Stimulated activated CD4-positive, alpha-beta T cell treated with anti-CD3 and anti-CD28 coated beads, Interleukin-4, amount 100 ng/mL, for 4 hours (primary cell): ENCODE data around the gene KRT27.
A peak's percentile ranks its signal among the peaks of the same experiment; 100 is the strongest.
"Not testable (repeated sequence)": the region's sequence is repeated elsewhere in the genome, so short reads cannot be mapped to it uniquely, and the experiment has no call there.

Source experiments
- DNase-seq, 2 experiments: peaks; one replicate each; pipeline ENCODE4 v3.0.0-alpha.2; 2020

KRT27 gene, protein sequence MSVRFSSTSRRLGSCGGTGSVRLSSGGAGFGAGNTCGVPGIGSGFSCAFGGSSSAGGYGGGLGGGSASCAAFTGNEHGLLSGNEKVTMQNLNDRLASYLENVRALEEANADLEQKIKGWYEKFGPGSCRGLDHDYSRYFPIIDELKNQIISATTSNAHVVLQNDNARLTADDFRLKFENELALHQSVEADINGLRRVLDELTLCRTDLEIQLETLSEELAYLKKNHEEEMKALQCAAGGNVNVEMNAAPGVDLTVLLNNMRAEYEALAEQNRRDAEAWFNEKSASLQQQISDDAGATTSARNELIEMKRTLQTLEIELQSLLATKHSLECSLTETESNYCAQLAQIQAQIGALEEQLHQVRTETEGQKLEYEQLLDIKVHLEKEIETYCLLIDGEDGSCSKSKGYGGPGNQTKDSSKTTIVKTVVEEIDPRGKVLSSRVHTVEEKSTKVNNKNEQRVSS

DNA sequence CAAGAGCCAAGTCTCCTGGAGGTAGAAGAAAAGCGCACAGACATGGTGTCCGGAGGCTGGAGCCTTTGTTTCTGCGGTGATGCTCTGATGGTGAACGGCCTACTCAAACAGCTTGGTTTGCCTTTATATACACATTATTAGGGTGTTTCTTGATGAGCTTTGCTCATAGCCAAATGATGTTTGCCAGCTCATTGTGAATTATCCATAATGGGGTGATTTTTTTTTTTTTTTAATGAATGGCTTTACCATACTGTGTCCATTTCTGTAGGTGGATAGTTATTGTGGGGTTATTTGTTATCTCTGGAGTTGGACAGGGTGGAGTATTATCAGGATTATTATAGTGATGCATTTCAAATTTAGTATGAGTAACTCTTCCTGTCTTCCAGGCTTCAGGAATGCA, at the start of gene KRT27:
KRT27 (minus strand) TSS at position 101 of the 400 bp plus-strand sequence; CDS start at position 44, 57 bp downstream.
- DNase-seq: no peak

DNA sequence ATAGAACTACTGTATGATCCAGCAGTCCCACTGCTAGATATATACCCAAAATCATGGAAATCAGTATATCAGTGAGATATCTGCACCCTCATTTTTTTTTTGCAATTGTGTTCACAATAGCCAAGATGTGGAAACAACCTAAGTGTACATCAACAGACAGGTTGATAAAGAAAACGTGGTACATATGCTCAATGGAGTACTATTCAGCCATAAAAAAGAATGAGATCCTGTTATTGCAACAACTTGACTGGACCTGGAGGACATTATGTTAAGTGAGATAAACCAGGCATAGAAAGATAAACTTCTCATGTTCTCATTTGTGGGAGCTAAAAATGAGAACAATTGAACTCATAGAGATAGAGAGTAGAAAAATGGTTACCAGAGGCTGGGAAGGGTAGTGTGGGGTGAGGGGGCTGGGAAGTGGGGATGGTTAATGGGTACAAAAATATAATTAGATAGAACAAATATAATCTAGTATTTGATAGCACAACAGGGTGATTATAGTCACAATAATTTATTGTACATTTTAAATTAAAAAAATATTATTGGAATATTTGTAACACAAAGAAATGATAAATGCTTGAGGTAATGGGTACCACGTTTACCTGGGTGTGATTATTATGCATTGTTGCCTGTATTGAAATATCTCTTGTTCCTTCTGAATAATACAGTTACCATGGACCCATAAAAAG, 47.9 kb upstream of the KRT27 start:
- DNase-seq: no peak

DNA sequence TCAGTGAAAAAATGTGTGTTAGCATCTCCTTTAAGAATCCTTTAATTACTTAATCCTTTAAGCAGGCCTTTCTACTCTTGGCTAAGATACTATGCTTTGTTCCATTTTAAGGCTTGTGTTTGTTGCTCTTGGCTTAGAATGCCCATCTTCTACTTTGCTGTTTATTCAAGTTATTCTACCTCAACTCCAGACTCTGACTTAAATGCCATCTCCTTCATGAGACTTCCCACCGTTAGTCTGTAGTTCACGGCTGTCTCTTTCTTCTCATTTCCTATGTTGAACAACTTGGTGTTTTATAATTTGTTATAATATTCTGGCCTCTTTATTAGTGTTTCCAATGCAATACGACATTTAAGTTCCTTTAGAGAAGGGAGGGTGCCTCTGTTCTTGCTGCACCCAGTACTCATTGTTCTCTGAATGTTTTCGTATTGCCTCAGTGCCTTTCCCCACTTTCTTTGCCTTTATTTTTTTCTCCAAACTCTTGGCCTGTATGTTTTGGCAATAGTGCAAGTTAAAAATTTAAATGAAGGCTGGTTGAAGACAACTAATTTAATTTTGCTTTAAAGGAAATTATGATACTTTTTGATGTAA, 46.2 kb upstream of the KRT27 start:
- DNase-seq: no peak

DNA sequence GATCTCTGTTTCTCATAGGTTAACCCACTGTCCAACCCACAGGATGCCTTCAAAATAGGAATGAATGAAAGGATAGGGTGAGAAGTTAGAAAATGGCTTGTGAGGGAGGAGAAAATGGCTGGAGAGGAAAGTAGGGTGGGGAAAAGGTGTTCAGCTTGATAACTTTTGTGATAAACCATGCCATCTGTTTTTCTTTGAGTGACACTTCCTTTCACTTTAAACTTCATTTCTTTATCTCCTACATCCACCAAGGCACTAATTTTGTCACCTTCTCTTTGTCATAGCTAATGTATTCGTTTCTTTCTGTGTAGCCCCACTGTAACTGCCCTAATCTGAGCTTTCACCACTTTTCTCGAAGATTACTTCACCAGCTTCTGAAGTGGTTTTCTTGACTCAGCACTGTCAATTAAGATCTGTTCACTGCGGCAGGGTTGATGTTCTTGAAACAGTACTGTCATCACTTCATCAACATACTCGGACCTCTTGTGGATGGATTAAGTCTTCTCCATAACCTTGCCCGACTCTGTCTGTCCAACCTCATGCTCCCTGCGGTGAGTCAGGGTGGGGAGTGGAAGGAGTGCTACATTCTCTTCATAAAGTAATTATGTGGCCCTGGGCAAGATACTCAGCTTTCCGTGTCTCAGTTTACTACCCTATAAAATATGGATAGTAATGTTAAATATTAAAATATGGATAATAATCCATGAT, 45.5 kb upstream of the KRT27 start:
- no peak for DNase-seq

DNA sequence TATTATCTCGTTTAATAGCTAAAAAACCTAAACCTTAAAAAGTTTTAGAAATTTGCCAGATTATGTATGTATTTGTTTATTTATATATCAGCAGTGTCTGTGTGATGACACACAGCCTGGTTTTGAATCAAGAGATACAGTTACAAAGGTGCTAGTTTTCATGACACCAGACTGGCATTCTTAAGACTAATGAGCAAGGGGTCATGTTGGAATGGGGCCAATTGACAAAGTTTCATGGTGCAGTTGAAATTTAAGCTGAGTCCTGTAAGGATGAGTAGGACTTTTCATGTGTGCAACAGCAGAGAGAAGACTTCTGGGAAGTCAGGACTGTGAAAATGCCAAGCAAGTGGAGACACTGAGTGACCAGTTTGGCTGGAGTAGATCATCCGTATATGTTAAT, 43.2 kb upstream of the KRT27 start:
- no peak for DNase-seq

DNA sequence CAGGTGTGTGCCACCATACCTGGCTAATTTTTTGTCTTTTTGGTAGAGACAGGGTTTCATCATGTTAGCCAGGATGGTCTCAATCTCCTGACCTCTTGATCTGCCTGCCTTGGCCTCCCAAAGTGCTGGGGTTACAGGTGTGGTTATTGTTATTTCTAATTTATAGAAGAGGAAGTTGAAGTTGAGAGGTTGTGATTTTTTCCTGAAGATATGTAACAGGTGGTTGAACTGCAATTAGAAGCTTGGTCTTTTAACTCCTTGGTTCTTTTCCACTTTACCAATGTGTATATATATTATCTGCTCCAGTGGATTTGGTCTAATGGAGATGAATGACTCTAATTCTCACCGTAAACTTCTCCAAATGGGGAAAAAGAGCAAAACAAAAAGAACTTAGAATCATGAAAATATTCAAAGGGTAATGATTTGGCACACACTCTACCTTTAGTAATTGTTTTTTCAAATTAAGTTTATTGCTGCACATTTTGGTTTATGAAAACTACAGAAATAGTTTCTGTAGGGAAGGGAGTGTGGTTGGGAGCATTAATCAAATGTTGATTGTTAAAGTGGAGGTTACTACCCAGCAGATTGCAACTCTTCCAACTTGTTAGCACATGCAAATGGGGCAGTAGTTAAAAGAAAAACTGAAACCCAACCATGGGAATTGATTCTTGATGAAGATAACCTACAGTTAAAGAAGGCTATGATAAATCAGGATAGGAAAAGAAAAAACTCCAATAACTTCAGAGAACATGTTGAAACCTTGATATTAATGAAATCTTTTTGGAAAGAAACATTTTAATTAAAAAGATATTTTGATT, 41.9 kb upstream of the KRT27 start:
- no peak for DNase-seq

DNA sequence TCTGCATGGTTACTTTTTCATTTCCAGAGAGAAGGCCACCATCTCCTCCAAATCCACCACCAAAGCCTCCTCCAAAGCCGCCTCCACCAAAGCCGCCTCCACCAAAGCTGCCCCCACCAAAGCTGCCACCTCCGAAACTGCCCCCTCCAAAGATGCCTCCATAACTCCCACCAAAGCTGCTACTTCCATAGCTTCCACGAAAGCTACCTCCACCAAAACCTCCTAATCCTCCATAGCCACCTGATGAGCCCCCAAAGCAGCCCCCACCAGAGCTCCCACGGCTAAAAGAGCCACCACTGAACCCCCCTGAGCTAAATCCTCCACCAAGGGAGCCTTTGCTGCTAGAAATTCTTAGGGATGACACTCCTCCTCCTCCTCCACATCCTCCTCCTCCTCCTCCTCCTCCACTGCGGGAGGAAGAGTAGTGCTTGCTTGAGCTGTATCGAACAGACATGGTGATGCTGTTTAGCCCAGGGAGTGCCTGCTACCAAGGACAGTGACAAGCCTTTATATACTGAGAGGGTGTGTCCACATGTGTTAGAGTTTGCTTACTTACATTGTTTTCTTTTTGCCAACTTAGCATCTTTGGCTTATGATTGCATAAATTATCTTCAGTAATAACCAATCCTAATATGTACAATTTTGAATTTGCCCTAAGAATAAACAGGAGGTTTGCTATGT, 39.9 kb upstream of the KRT27 start, which contains the start of gene KRT10:
KRT10 (minus strand) TSS at position 483 of the 681 bp plus-strand sequence; CDS start at position 454, 29 bp downstream.
- no peak for DNase-seq

DNA sequence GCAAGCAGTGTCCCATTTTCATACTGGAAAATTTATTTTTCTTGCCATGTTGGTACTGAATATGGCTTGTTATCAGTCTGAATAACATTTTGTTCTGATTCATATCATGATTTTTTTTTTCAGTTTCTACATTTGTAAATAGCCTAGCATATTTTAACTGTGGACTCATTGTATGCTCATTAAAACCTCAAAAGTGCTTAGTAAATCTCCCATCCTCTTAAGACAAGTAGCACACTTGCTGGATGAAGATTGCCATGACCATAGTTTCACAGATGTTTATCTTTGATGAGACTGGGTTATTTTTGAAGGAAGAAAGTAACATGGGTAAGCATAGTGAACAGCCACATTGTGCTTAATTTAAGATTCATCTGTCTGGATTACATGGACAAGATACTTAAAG, 39.2 kb upstream of the KRT27 start:
- no peak for DNase-seq

DNA sequence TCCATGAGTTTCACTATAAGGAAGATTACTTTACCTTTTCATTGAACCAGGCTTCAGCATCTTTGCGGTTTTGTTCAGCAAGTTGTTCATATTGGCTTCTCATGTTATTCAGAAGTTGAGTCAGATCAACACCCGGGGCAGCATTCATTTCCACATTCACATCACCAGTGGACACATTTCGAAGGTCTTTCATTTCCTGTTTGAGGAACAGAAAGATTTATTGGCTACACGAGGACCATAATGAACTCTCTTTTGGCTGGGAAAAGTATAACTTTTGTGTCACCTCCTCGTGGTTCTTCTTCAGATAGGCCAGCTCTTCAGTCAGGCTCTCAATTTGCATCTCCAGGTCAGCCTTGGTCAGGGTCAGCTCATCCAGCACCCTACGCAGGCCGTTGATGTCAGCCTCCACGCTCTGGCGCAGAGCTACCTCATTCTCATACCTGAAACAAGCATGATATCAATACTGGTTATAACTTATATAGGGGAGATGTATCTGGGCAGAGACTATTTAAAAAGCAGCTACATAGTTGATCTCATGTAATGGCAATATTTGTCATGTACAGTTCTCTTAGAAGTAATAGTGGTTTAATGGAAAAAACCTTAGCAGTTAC, 38.0 kb upstream of the KRT27 start:
- DNase-seq: no peak

DNA sequence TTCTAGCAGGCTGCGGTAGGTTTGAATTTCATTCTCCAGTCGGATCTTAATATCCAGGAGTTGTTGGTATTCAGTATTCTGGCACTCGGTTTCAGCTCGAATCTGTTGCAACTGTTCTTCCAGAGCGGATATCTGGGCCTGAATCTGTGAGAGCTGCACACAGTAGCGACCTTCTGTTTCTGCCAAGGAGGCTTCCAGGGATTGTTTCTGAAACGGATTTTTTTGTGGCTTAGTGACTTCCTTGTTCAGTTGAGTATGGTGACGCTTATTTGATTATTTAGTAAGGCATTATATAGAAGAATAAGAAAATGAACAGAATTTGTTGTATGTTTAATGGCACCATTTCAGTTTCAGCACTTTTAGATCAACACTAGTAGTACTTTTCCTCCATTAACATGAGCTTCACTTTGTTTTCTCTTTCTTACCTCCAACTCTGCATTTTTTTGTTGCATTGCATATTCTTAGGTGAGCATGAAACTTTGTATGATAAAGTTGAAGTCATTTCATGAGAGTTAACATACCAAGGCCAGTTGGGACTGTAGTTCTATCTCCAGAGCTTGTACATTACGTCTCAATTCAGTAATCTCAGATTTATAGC, 37.3 kb upstream of the KRT27 start:
- no peak for DNase-seq

DNA sequence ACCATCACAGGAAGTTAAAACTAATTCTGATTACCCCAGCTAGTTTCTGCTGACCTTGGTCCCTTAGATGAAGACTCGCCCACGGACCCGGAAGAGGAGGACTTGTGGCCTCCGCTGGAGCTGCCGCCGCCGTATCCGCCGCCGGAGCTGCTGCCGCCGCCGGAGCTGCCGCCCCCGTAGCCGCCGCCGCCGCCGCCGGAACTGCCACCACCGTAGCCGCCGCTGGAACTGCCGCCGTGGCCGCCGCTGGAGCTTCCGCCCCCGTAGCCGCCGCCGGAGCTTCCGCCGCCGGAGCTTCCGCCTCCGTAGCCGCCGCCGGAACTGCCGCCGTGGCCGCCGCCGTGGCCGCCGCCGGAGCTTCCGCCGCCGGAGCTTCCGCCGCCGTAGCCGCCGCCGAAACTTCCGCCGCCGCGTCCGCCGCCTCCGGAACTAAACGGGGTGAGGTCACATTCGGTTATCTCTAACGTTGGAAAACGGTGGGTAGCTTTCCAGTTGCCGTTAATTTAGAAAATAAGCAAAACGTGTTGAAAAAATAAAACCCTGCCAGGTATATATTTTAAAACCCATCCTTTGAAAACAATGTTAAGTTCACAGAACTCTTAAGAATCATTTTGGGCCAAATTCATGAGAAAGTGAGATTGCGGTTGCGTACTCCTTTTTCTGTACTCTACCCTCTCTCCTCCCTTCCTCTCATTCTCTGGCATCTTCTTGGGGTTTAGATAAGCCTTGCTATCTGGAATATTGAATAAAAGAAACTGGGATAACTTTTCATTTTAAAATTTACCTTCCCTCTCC, 36.6 kb upstream of the KRT27 start:
- peak; percentile 80 to 84 for DNase-seq

DNA sequence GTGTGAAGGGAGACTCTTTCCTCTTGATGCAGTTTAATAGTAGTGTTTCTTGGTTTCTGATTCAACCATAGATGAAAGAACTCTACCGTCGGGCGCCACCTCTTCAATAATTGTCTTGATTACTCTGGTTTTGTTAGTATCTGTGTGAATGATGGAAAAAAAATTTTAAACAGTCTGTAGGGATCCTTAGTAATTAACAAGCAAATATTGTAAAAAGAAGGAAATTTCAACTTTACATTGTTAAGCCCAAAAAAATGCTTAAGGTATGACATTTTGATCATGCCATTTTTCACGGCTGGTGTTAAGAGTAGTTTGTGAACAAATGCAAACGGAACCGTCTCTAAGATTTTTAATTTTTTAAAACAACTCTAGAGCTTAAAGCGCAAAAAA, 36.0 kb upstream of the KRT27 start:
- DNase-seq: no peak

DNA sequence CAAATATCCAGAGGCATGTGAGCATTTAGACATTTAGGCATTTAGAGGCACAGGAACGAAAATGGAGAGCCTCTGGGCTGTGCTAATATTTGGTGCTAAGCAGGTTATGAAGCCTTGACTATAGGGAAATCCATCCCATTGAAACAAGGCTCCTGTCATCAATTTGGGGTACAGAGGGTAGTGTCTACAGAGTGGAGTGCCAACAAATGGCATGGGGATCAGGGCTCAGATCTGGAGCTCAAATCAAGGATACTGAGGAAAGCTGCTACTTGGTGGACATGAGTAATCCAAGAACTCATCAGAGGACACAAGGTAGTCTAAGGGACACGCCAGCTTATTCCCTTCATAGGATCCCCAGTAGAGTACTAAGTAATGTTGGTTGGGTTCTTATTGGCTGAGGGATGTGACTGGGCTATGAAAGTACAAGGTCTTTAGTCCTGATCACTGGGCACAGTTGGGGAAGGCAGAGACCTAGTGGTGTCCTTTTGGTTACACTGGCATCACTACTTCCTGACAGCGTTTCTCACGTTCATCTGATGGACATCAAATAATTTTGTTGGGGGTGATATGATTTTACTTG, 34.8 kb upstream of the KRT27 start:
- DNase-seq: no peak

DNA sequence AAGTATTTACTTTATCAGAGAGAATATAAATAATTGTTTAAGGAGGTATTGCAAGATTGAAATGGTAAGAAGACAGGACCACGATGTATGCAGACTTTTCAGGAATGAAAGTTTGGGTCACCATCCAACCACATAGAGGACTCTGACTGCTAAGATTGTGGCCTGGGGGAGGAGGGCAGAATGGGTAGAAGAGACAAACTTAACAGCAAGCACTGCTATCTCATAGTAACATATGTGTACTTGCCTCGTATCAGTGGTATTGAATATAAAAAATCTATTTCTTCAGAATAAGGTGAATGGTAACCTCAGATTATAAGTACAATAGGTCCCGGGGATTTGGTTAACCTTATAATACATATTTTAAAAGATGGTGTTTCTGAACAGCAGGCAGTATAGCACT, 34.2 kb upstream of the KRT27 start:
- no peak for DNase-seq

DNA sequence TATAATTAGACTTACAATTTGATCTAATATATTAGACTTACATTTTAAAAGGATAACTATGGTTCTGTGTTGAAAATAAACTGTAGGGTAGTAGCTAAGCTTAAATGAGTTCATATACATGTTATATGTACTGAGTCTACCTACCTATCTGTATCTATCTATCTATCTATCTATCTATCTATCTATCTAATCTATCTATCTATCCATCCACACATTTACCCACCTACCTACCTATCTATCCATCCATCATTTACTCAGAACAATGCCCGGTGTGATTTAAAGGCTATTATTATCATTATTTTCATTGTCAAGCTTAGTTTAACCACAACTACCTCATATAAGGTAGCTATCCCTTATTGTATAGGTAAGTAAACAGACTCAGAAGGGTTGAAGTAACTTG, 33.0 kb upstream of the KRT27 start:
- DNase-seq: no peak

DNA sequence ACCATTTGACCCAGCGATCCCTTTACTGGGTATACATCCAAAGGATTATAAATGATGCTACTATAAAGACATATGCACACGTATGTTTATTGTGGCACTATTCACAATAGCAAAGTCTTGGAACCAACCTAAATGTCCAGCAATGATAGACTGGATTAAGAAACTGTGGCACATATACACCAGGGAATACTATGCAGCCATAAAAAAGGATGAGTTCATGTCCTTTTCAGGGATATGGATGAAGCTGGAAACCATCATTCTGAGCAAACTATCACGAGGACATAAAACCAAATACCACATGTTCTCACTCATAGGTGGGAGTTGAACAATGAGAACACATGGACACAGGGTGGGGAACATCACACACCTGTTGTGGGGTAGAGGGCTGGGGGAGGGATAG, 32.3 kb upstream of the KRT27 start:
- DNase-seq: not testable (repeated sequence)

DNA sequence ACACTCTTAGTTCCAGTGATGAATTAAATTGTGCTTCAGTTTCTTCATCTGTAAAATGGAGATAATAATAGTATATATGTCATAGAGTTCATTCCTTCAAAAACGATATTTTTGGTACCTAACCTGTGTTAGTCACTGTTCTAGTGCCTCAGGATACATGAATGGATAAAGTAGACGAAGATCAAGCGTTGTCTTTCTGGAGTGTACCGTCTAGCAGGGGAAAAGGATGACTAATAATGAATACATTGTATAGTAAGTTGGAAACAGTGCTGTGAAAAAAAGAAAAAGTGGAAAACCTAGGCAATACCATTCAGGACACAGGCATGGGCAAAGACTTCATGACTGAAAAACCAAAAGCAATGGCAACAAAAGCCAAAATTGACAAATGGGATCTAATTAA, 31.5 kb upstream of the KRT27 start:
- no peak for DNase-seq

DNA sequence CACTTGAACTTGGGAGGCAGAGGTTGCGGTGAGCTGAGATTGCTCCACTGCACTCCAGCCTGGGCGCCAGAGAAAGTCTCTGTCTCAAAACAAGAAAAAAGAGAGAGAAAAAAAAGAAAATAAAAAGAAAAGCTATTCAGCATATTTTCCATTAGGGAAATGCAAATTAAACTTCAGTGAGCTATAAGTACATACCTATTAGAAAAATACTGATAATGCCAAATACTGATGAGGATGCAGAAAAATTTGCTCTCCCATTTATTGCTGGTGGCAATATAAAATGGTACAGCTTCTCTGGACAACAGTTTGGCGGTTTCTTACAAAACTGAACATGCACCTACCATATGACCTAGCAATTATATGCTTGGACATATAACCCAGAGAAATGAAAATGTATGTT, 30.3 kb upstream of the KRT27 start:
- no peak for DNase-seq

DNA sequence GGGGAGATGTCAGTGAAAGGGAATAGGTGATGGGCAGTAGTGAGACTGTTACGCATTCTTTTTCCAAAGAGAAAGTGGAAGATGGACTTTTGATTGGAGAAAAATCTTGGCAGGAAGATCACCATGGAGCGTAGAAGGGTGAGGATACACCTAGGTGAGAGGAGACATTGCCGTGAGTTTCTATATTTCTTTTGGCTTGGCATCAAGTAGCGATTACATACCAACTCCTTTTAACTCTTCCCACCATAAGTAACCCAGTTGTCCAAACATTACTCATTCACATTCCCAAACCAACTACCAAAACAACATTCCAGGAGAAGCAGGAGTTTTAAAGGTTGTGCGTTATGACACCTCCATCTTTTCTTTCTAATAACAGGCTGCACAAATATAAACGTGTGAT, 28.1 kb upstream of the KRT27 start:
- DNase-seq: no peak
